ENCODE data around the gene NAP1L4. TPM values are rescaled to one million over a fixed set of nuclear protein-coding genes. Genes with fewer than 3 reads are reported as not detected.

NAP1L4 gene
- total RNA-seq, 6 experiments from 2014 or later: 109 to 140 (median 131) TPM

GRCh38 chr11:3022300-3022967, 30.3 kb upstream of the NAP1L4 start:
- Mint-ChIP-seq H3K27me3 (ENCODE audit: insufficient read depth) (no peaks in the 10 kb centered on the region), H3K4me1 (ENCODE audit: low read depth) (peaks cover 24% of the 10 kb centered on the region), H3K4me3 (peak overlapping the region; percentile 18; the same call in 1 of the 2 replicates), H3K27ac (peak overlapping the region; percentile 85), H3K9me3 (no peaks in the 10 kb centered on the region), H3K36me3 (ENCODE audit: low read depth) (peaks cover 31% of the 10 kb centered on the region)
- no peak for TF ChIP-seq CTCF (IDR thresholded peaks at IDR 0.05)
- peak; percentile 58 for DNase-seq

- Mint-ChIP-seq H3K4me3 (no peak overlapping the region), H3K27ac (no peak overlapping the region), H3K4me1 (ENCODE audit: low read depth) (peaks cover 24% of the 10 kb centered on the region), H3K9me3 (no peaks in the 10 kb centered on the region), H3K36me3 (ENCODE audit: low read depth) (peaks cover 42% of the 10 kb centered on the region), H3K27me3 (ENCODE audit: insufficient read depth) (no peaks in the 10 kb centered on the region)
- TF ChIP-seq CTCF (IDR thresholded peaks at IDR 0.05): peak; percentile 74
- peak; percentile 13 for DNase-seq
Measured at GRCh38 chr11:3021125-3021524, 29.0 kb upstream of the NAP1L4 start.

GRCh38 chr11:3020011-3020410, 27.9 kb upstream of the NAP1L4 start:
- Mint-ChIP-seq H3K4me3 (no peak overlapping the region), H3K36me3 (ENCODE audit: low read depth) (peaks cover 38% of the 10 kb centered on the region), H3K27me3 (ENCODE audit: insufficient read depth) (no peaks in the 10 kb centered on the region), H3K27ac (no peak overlapping the region), H3K4me1 (ENCODE audit: low read depth) (peaks cover 24% of the 10 kb centered on the region), H3K9me3 (no peaks in the 10 kb centered on the region)
- DNase-seq: no peak
- no peak for TF ChIP-seq CTCF (IDR thresholded peaks at IDR 0.05)

- Mint-ChIP-seq H3K27me3 (ENCODE audit: insufficient read depth) (no peaks in the 10 kb centered on the region), H3K9me3 (no peaks in the 10 kb centered on the region), H3K4me3 (no peak overlapping the region), H3K27ac (no peak overlapping the region), H3K4me1 (ENCODE audit: low read depth) (peaks cover 19% of the 10 kb centered on the region), H3K36me3 (ENCODE audit: low read depth) (peaks cover 33% of the 10 kb centered on the region)
- no peak for DNase-seq
- TF ChIP-seq CTCF (IDR thresholded peaks at IDR 0.05): no peak
Measured at GRCh38 chr11:3018596-3018995, 26.5 kb upstream of the NAP1L4 start.

- no peaks in the 10 kb centered on the region for H3K9me3 Mint-ChIP-seq
- 0 out of 2 replicates have a peak, but pooled peaks have one; percentile 16 for TF ChIP-seq CTCF (IDR thresholded peaks at IDR 0.05)
- no peak for DNase-seq
- no peaks in the 10 kb centered on the region for H3K27me3 Mint-ChIP-seq (ENCODE audit: insufficient read depth)
- peaks cover 17% of the 10 kb centered on the region; the same call in 1 of the 2 replicates for H3K36me3 Mint-ChIP-seq (ENCODE audit: low read depth)
- H3K4me3 Mint-ChIP-seq: no peak overlapping the region
- H3K27ac Mint-ChIP-seq: no peak overlapping the region
- peaks cover 1% of the 10 kb centered on the region; the same call in 1 of the 2 replicates for H3K4me1 Mint-ChIP-seq (ENCODE audit: low read depth)
Measured at GRCh38 chr11:3016861-3017260, 24.7 kb upstream of the NAP1L4 start.
